T-helper 1 cell treated with Interleukin-12 subunit alpha and Interleukin-12 subunit beta and Interleukin-4 antibody, amounts not matched to agents 30 ng/mL and 1 ng/mL, for 36 hours (primary cell): ENCODE data around the gene C5orf24. TPM values are rescaled to one million over a fixed set of nuclear protein-coding genes. Genes with fewer than 3 reads are reported as not detected.
"Not testable (repeated sequence)": the region's sequence is repeated elsewhere in the genome, so short reads cannot be mapped to it uniquely, and the experiment has no call there.

Source experiments
- intact Hi-C: fragments of 100-400 bp; cut with micrococcal nuclease; formaldehyde crosslinking; loops from one replicate; pipeline ENCODE4 v1.15.1; 2024
- total RNA-seq: library from RNA; stranded (reverse); gene quantifications from 2 replicates; pipeline ENCODE4 v1.2.3, GENCODE V29; 2022

C5orf24 gene
- 32.7 and 35.5 TPM in 2 replicates for total RNA-seq

DNA sequence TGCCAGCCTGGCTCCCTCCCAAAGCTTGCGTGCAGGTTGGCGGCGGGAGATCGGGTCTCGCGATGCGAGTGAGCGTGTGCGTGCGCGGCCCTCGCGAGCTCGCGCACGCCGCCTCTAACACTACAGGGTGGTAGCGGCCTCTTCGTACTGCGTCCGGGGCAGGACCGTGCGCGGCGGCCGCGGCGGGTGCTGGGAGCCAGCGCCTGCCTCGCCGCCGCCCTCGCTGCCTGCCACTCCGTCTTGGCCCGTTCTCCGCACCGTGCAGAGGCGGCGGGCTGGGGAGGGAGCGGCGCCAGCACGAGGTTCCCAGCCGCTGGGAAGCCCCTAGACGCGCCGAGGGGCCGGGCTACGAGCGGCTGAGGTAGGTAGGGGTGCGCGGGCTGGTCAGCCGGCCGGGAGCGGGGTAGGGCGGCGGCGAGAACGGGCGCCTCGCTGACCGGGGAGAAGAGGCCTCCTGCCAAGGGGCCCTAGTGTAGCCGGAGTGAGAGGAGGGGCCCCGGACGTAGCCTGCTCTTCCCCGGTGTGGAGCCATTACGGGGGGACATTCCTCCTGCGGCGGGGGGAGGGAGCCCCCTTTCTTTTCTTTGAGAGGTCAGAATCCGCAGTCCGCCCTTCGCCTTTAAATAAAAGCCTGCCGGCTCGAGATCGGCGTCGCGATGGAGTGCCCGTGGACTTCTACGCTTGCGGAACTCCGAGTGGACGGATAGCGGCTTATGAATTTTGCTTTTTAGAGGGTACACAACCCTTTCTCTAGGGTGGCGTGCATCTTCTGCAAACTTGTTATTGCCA is at the start of gene C5orf24:
Gene C5orf24 (plus strand): TSS at position 117 of the 789 bp plus-strand sequence. CDS start 8,933 bp downstream, outside the sequence.
- intact Hi-C loops: loop anchor here (1.0 to 10.0 kb wide), 10 partner anchors 28 to 841 kb away; partner anchors contain the start of genes CAMLG, DDX46, JADE2 and PPP2CA

DNA sequence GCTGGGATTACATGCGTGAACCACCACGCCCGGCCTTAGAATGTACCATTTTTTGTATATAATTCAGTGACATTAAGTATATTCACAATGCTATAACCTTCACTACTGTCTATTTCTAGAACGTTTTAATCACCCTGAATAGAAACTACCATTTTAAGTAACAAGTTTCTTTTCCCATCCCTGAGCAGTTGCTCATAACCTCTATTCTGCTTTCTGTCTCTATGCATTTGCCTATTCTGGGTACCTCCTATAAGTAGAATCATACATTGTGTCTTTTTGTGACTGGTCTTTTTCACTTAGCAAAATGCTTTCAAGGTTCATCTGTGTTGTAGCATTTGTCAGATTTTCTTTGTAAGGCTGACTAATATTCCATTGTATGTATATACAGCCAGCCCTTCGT is 47.3 kb upstream of the C5orf24 start:
- intact Hi-C loops: no loop called here

DNA sequence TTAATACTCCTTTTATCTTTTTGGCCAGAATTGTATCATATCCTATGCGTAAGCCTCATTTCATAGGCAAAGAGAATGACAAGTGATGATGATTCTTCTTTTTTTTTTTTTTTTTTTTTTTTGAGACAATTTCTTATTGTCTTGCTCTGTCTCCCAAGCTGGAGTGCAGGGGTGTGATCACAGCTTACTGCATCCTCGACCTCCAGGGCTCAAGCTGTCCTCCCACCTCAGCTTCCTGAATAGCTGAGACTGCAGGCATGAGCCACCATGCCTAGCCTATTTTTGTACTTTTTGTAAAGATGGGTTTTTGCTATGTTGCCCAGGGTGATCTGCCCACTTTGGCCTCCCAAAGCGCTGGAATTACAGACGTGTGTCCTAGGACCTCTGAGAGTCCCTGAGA is 41.9 kb upstream of the C5orf24 start:
- intact Hi-C loops: no loop called here

GRCh38 chr5:134813407-134813806 is 32.4 kb upstream of the C5orf24 start:
- intact Hi-C loops: loop anchor here (1.0 to 2.0 kb wide), 2 partner anchors 61 to 443 kb away; partner anchors contain the start of gene TXNDC15

GRCh38 chr5:134813827-134814226 is 31.9 kb upstream of the C5orf24 start:
- intact Hi-C loops: loop anchor here (1.0 to 2.0 kb wide), 2 partner anchors 61 to 444 kb away; partner anchors contain the start of gene TXNDC15

DNA sequence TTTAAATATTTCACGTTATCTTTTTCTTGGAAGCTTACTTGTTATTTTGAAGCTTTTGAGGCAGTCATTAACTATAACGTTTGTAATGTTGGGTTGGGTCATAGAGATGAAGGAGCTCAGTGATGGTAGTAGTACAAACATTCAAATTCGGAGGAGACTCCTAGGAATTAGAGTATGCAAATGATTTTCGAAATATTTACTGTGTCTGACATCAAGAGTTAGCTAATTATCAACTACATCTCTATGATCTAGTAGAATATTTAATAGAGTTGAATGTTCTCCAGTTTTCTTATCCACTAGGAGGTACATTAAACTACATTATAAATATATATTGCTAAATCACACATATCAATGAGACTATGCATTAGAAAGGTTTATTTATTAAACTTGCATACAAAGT is 28.8 kb upstream of the C5orf24 start:
- intact Hi-C loops: no loop called here

DNA sequence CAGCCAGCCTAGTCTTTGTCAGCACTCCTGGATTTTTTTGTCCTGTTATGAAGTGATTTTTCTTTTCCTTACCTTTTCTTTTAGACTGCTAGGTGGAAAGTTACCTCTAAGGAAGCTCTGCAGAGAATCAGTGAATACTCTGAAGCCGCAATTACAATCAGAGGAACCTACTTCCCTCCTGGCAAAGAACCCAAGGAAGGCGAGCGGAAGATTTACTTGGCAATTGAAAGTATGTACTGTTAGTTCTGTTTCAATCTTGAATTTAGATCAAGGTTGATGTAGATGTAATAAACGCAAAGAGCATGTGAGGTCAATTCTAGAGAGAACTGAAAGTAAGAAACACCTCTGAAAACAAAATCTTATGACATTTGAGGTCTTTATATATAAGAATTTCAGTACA is 27.0 kb upstream of the C5orf24 start:
- intact Hi-C loops: no loop called here

DNA sequence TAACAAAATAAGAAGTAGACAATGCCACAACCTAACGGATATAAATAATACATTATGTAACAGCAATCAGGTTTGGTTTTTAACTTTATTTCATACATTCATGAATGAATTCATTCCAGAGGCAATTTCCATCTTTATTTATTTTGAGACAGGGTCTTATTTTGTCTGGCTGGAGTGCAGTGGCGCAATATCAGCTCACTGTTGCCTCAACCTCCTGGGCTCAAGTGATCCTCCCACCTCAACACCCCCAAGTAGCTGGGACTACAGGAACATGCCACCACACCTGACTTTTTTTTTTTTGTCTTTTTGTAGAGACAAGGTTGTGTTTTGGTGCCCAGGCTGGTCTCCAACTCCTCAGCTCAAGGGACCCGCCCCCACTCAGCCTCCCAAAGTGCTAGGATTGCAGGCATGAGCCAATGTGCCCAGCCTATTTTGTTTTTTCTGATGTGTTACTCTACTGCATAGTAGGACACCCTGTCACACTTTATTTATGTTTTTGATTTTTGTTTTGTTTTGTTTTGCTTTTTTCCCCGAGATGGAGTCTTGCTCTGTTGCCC is 26.3 kb upstream of the C5orf24 start:
- intact Hi-C loops: no loop called here

DNA sequence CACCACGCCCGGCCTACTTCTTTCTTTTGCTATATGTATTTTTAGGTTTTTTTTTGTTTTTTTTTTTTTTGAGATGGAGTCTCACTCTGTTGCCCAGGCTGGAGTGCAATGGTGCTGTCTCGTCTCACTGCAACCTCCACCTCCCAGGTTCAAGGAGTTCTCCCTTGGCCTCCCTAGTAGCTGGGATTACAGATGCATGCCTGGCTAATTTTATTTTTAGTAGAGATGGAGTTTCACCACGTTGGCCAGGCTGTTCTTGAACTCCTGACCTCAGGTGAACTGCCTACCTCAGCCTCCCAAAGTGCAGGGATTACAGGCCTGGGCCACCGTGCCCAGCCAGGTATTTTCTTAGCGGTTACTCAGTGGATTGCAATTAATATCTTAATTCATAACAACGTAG is 23.9 kb upstream of the C5orf24 start:
- intact Hi-C loops: no loop called here

DNA sequence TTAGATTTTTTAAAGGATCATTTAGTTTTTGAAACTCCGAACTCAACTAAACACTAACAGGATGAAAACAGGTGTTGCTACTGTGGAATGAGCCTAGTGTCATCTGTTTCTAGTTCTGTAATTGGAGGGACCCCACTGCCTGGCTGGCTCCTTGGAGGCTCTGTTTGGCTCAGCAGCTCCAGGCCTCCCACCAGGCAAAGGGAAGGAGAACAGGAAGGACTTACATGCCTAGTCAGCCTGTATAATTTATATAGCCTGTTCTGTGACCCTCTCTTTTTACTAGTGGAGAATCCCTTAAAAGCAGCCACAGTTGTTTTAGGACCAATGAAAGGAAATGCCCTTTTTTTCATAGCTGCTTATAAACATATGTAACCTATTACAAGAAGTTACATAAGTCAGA is 21.1 kb upstream of the C5orf24 start:
- intact Hi-C loops: no loop called here

DNA sequence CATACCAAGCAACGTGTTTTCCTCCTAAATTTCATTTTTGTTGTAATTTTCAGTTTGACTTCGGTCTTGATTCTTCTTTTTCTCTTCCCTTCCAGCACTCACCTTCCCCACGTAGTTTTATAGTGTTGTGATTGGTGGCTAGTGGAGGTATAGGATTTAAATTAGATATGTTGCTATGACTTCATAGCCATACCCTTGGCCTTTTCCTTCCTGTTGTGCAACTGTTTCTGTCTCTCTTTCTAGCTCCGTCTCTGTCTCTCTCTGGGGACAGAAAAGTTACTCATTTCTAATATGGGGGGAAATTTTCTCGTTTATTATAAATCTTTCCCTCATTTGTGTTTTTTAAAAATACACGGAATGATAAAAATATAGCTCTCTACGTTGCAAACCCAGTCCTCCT is 20.6 kb upstream of the C5orf24 start:
- intact Hi-C loops: no loop called here

DNA sequence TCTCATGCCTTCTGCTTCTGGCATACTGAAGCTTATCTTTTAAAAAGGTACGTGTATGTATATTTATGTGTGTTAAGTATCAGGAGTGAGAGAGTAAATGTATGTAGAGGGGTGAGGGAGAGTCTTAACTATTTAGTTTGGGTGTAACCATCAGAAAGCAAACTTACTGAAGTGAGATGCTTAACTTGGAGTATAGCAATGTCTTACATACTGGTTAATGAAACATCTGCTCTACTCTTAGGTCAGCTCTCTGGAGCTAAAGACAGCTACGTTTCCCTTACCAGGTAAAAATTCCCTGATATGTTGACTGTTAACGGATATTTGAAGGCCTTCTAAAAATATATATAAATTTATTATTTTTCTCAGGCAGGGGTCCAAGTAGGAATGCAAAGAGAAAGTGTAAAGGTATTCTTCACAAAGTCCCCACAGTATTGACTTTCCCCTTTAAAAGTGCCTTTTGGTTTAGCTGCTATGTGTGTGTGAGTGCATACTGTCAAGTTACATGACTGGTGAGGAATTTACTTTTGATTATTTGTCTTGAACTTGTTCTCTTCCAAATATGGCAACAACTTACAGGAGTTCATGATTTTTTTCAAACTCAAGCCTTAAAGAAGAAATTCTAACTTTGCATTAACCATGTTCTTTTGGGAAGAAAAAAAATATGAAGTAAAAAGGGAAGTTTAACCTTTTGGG is 12.3 kb upstream of the C5orf24 start:
- intact Hi-C loops: no loop called here

GRCh38 chr5:134835623-134836022 is 10.1 kb upstream of the C5orf24 start:
- intact Hi-C loops: no loop called here

- intact Hi-C loops: no loop called here
These were observed 8.1 kb upstream of the C5orf24 start for GRCh38 chr5:134837530-134838181.

GRCh38 chr5:134838361-134838760 is 7.4 kb upstream of the C5orf24 start:
- intact Hi-C loops: not testable (repeated sequence)

DNA sequence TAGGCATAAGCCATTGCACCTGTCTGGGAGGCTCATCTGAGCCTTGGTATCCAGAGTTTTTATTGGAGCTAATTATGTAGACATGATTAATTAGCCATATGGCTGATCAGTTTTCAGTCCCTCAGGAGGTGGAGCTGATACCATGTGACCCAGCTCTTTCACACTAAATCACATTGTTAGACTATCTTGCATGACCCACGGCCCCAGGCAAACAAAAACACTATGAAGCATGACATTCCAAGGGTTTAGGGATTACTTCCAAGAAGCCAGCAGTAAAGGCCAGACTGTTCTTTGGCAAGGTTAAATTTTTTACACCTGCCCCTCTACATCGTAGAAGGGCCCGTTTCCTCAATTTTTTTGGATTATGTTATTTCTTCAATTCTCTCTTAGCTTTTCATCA is 5.0 kb upstream of the C5orf24 start:
- intact Hi-C loops: loop anchor here (10.0 kb wide), 1 partner anchor 836 kb away; the partner anchor contains the start of gene VDAC1

DNA sequence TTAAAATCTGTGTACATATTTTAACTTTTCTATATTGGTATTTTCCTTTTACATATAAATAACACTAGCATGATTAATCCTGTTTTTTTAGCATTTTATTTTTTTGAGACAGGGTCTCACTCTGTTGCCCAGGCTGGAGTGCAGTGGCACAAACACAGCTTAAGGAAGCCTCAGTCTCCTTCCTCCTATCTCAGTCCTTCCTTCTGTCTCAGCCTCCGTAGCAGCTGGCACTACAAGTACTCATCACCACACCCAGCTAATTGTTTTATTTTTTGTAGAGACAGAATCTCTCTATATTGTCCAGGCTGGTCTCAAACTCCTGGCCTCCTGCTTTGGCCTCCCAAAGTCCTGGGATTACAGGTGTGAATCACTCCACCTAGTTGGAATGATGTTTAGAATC is 1.5 kb upstream of the C5orf24 start:
- intact Hi-C loops: loop anchor here (2.0 to 10.0 kb wide), 3 partner anchors 195 to 839 kb away; partner anchors contain the start of genes SEC24A, UBE2B and VDAC1

DNA sequence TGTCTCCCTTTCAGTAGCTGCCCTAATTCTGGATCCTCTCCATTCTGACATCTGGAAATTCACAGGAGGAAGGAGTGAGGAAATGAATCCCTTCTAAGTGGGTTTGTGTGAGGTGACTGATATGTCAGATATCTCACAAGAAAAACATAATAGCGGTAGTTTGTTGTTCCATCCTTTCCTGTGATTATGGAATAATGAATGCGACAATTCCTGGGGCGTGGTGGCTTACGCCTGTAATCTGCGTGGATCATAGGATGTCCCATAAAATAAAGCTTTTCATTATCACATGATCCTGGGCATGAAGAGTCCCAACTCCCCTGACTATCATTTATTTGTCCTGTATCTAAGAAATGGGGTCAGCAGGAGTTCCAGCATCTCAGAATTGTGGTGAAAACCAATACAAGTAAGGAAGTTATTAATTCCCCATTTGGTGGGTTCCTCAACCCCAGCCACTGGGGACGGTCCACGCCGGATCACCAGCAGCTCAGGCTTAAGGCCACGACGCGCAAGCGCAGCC is 375 bp upstream of the C5orf24 start:
- intact Hi-C loops: loop anchor here (1.0 to 10.0 kb wide), 9 partner anchors 59 to 841 kb away; partner anchors contain the start of genes CAMLG, DDX46, JADE2 and PPP2CA

DNA sequence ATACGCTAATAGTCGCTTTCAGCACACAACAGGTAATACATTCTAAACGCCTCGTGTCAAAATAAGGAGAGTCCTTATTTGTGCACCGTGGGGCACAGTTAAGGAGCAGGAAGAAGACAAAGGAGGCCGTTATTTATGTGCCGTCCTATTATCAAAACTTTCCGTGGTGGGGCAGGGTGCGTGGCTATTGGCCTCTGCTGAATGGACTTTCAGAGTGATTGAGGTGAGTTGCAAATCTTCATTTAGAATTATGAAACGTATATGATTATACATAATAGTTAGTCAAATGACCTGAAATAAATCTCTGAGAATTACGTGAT is 833 bp downstream of the C5orf24 start:
- intact Hi-C loops: loop anchor here (1.0 to 10.0 kb wide), 3 partner anchors 28 to 842 kb away; partner anchors contain the start of genes JADE2, TXNDC15 and VDAC1

DNA sequence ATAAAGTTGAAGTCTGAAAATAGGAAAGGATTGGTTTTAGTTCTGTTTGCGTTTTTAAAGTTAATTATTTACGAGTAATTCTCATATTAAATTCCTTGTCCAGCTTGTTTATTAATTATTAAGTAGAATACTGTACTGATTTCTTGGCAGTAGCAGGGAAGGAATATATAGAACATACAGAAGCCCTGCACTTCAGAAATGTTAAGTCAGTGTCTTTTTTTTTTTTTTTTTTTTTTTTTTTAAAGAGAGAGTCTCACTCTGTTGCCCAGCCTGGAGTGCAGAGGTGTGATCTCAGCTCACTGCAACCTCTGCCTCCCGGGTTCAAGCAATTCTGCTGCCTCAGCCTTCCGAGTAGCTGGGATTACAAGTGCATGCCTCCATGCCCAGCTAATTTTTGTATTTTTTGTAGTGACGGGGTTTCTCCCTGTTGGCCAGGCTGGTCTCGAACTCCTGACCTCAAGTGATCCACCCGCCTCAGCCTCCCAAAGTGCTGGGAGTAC is 3.7 kb downstream of the C5orf24 start:
- intact Hi-C loops: loop anchor here (5.0 to 10.0 kb wide), 2 partner anchors 322 to 845 kb away; partner anchors contain the start of genes JADE2 and VDAC1
